WTC11 (cell line): ENCODE results near the gene SLC27A4. TPM values are rescaled to one million over a fixed set of nuclear protein-coding genes. Genes with fewer than 3 reads are reported as not detected.

Source experiments
- ATAC-seq: fragments of 200-7000 bp; cut with Tn5 transposase; 2 replicates; pipeline ENCODE4 v1.10.0; 2021; ENCODE audit warnings: mild to moderate bottlenecking, moderate library complexity
- CTCF ChIA-PET: fragments of 300-600 bp; sonication (Branson Sonifier 250); formaldehyde crosslinking; loops from one replicate; lab custom pipeline; 2021; ENCODE audit warnings: antibody characterized with exemption; lab: Charles Lee
- POLR2A ChIA-PET: fragments of 350-600 bp; sonication (Branson Sonifier 250); formaldehyde crosslinking; loops from one replicate; lab custom pipeline; 2021; ENCODE audit warnings: antibody characterized with exemption; lab: Charles Lee
- DNase-seq: peaks from one replicate; pipeline ENCODE4 v3.0.0; 2021; ENCODE audit warnings: low spot score
- H3K27ac Mint-ChIP-seq: 2 replicates; pipeline ENCODE4 v1.8.0; 2021; ENCODE audit warnings: mixed read lengths
- H3K27me3 Mint-ChIP-seq: 2 replicates; pipeline ENCODE4 v1.8.0; 2021; ENCODE audit warnings: low read depth, mild to moderate bottlenecking, moderate library complexity, mixed read lengths
- H3K36me3 Mint-ChIP-seq: 2 replicates; pipeline ENCODE4 v1.8.0; 2021; ENCODE audit warnings: mixed read lengths
- H3K4me1 Mint-ChIP-seq: 2 replicates; pipeline ENCODE4 v1.8.0; 2022; ENCODE audit warnings: mixed read lengths
- H3K4me3 Mint-ChIP-seq: 2 replicates; pipeline ENCODE4 v1.8.0; 2021; ENCODE audit warnings: mild to moderate bottlenecking, moderate library complexity, mixed read lengths
- H3K9me3 Mint-ChIP-seq: 2 replicates; pipeline ENCODE4 v1.8.0; 2021; ENCODE audit warnings: mixed read lengths
- EMX1 ChIP-seq: fragments of 250-450 bp; sonication (Bioruptor Pico); IDR thresholded peaks from 2 replicates; pipeline ENCODE4 v1.8.0; 2021; ENCODE audit warnings: mild to moderate bottlenecking
- ESRRA ChIP-seq: sonication (generic); formaldehyde crosslinking; IDR thresholded peaks from 2 replicates; pipeline ENCODE4 v1.8.1; 2022; ENCODE audit warnings: mild to moderate bottlenecking, missing genetic modification reagents, borderline replicate concordance
- GRHL2 ChIP-seq: fragments of 250-450 bp; sonication (Bioruptor Pico); IDR thresholded peaks from 2 replicates; pipeline ENCODE4 v1.8.0; 2022; ENCODE audit warnings: mild to moderate bottlenecking, moderate library complexity; ENCODE audit not compliant: insufficient replicate concordance, severe bottlenecking
- GTF2I ChIP-seq: fragments of 250-450 bp; sonication (Bioruptor Pico); conservative IDR thresholded peaks from 2 replicates; pipeline ENCODE4 v1.4.0; 2021; ENCODE audit warnings: mild to moderate bottlenecking
- NR2C2 ChIP-seq: sonication (generic); formaldehyde crosslinking; IDR thresholded peaks from 2 replicates; pipeline ENCODE4 v1.8.0; 2022; ENCODE audit warnings: mild to moderate bottlenecking, missing genetic modification reagents
- ZBTB21 ChIP-seq: sonication (generic); formaldehyde crosslinking; IDR thresholded peaks from 2 replicates; pipeline ENCODE4 v1.8.1; 2023; ENCODE audit warnings: mild to moderate bottlenecking, missing genetic modification reagents, borderline replicate concordance
- ZNF121 ChIP-seq: sonication (generic); formaldehyde crosslinking; IDR thresholded peaks from 2 replicates; pipeline ENCODE4 v1.8.0; 2023; ENCODE audit warnings: missing genetic modification reagents
- ZNF396 ChIP-seq: fragments of 250-450 bp; sonication (Bioruptor Pico); IDR thresholded peaks from 2 replicates; pipeline ENCODE4 v1.8.0; 2021; ENCODE audit warnings: mild to moderate bottlenecking, moderate library complexity, borderline replicate concordance
- ZNF416 ChIP-seq: fragments of 250-450 bp; sonication (Bioruptor Pico); IDR thresholded peaks from 2 replicates; pipeline ENCODE4 v1.9.0; 2021; ENCODE audit warnings: mild to moderate bottlenecking, inconsistent platforms
- ZNF671 ChIP-seq: fragments of 250-450 bp; sonication (Bioruptor Pico); IDR thresholded peaks from 2 replicates; pipeline ENCODE4 v1.8.0; 2021; ENCODE audit warnings: mild to moderate bottlenecking
- total RNA-seq: library from RNA; stranded (reverse); gene quantifications from 3 replicates; pipeline ENCODE4 v1.2.3, GENCODE V29; 2021
- TF ChIP-seq, protein P1 (sequence below): fragments of 250-450 bp; sonication (Bioruptor Pico); IDR thresholded peaks from 2 replicates; pipeline ENCODE4 v1.9.0; 2021; ENCODE audit warnings: mild to moderate bottlenecking, borderline replicate concordance
- TF ChIP-seq, protein P2 (sequence below): sonication (generic); formaldehyde crosslinking; IDR thresholded peaks from 2 replicates; pipeline ENCODE4 v1.8.0; 2022; ENCODE audit warnings: mild to moderate bottlenecking, missing genetic modification reagents
- TF ChIP-seq, protein P3 (sequence below): sonication (generic); formaldehyde crosslinking; IDR thresholded peaks from 2 replicates; pipeline ENCODE4 v1.8.0; 2023; ENCODE audit warnings: missing genetic modification reagents
- TF ChIP-seq, protein P4 (sequence below): fragments of 250-450 bp; sonication (Bioruptor Pico); IDR thresholded peaks from 2 replicates; pipeline ENCODE4 v1.8.0; 2021; ENCODE audit warnings: mild to moderate bottlenecking
- TF ChIP-seq, protein P5 (sequence below): sonication (generic); formaldehyde crosslinking; IDR thresholded peaks from 2 replicates; pipeline ENCODE4 v1.8.0; 2023; ENCODE audit warnings: mild to moderate bottlenecking, missing genetic modification reagents
- TF ChIP-seq, protein P6 (sequence below): sonication (generic); formaldehyde crosslinking; conservative IDR thresholded peaks from 2 replicates; pipeline ENCODE4 v1.8.1; 2023; ENCODE audit warnings: mild to moderate bottlenecking, low read depth, missing genetic modification reagents, moderate library complexity
- TF ChIP-seq, protein P7 (sequence below): sonication (generic); formaldehyde crosslinking; IDR thresholded peaks from 2 replicates; pipeline ENCODE4 v1.8.1; 2022; ENCODE audit warnings: mild to moderate bottlenecking, moderate library complexity, missing genetic modification reagents

SLC27A4 gene
- total RNA-seq, 1 experiment from 2014 or later, result 23.8 TPM

DNA sequence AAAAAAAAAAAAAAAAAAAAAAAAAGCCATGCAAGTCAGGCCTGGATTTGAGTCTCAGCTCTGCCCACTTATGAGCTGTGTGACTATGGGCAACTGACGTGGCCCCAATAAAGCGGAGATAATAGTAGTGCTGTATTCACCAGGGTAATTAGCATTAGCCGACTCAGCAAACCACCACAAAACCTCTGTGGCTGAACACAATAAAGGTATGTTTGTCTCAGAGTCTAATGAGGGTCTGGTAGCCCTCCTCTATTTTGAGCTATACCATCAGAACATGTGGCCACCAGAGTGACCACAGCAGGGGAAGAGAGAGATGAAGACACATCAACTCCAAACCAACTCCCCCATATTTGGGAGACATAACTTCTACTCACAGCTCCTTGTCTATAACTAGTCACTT lies 48.3 kb upstream of the SLC27A4 start:
- Mint-ChIP-seq H3K27ac (no peak overlapping the region), H3K4me3 (no peak overlapping the region), H3K4me1 (no peaks in the 10 kb centered on the region), H3K36me3 (peaks cover 8% of the 10 kb centered on the region), H3K27me3 (no peaks in the 10 kb centered on the region), H3K9me3 (no peaks in the 10 kb centered on the region)
- ChIA-PET CTCF (interaction anchor here (0.6 to 2.2 kb wide), 6 partner anchors 8 to 260 kb away, joined by 3 to 7 read pairs (median 4); partner anchors contain the start of genes CERCAM and SPTAN1), POLR2A (interaction anchor here (0.6 kb wide), 1 partner anchor 11 kb away, joined by 3 read pairs; no protein-coding TSS in a partner anchor)
- no peak for DNase-seq
- TF ChIP-seq GRHL2 (CRISPR knock-in tag), result no peak
- TF ChIP-seq, protein P1, sequence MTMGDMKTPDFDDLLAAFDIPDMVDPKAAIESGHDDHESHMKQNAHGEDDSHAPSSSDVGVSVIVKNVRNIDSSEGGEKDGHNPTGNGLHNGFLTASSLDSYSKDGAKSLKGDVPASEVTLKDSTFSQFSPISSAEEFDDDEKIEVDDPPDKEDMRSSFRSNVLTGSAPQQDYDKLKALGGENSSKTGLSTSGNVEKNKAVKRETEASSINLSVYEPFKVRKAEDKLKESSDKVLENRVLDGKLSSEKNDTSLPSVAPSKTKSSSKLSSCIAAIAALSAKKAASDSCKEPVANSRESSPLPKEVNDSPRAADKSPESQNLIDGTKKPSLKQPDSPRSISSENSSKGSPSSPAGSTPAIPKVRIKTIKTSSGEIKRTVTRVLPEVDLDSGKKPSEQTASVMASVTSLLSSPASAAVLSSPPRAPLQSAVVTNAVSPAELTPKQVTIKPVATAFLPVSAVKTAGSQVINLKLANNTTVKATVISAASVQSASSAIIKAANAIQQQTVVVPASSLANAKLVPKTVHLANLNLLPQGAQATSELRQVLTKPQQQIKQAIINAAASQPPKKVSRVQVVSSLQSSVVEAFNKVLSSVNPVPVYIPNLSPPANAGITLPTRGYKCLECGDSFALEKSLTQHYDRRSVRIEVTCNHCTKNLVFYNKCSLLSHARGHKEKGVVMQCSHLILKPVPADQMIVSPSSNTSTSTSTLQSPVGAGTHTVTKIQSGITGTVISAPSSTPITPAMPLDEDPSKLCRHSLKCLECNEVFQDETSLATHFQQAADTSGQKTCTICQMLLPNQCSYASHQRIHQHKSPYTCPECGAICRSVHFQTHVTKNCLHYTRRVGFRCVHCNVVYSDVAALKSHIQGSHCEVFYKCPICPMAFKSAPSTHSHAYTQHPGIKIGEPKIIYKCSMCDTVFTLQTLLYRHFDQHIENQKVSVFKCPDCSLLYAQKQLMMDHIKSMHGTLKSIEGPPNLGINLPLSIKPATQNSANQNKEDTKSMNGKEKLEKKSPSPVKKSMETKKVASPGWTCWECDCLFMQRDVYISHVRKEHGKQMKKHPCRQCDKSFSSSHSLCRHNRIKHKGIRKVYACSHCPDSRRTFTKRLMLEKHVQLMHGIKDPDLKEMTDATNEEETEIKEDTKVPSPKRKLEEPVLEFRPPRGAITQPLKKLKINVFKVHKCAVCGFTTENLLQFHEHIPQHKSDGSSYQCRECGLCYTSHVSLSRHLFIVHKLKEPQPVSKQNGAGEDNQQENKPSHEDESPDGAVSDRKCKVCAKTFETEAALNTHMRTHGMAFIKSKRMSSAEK (CRISPR knock-in tag), result no peak
- TF ChIP-seq, protein P2, sequence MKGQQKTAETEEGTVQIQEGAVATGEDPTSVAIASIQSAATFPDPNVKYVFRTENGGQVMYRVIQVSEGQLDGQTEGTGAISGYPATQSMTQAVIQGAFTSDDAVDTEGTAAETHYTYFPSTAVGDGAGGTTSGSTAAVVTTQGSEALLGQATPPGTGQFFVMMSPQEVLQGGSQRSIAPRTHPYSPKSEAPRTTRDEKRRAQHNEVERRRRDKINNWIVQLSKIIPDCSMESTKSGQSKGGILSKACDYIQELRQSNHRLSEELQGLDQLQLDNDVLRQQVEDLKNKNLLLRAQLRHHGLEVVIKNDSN, result no peak
- TF ChIP-seq, protein P3, sequence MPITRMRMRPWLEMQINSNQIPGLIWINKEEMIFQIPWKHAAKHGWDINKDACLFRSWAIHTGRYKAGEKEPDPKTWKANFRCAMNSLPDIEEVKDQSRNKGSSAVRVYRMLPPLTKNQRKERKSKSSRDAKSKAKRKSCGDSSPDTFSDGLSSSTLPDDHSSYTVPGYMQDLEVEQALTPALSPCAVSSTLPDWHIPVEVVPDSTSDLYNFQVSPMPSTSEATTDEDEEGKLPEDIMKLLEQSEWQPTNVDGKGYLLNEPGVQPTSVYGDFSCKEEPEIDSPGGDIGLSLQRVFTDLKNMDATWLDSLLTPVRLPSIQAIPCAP (CRISPR knock-in tag), result no peak
- no peak for ATAC-seq

DNA sequence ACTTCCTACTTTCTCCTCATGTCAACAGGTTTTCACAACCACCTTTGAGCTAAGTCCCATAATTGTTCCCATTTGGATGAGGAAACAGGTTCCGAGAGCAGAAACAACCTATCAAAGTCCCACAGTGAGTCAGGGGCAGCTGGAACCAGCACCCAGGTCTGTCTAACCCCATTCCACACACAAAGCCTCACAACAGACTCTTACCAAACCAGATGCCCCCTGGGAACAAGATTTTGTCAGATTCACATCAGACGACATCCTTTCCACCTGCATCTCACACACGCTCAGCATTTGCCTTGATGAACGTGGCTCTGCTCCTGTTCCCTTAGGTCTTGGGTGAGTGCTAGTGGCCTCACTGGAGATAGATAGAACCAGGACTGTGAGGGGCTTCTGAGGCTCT lies 47.2 kb upstream of the SLC27A4 start:
- Mint-ChIP-seq H3K36me3 (peaks cover 8% of the 10 kb centered on the region), H3K27ac (no peak overlapping the region), H3K4me3 (no peak overlapping the region), H3K27me3 (no peaks in the 10 kb centered on the region), H3K9me3 (no peaks in the 10 kb centered on the region), H3K4me1 (no peaks in the 10 kb centered on the region)
- ChIA-PET POLR2A (no interaction called here), CTCF (interaction anchor here (1.0 to 2.2 kb wide), 4 partner anchors 38 to 127 kb away, joined by 4 to 7 read pairs (median 4); partner anchors contain the start of gene CERCAM)
- DNase-seq, result no peak
- ATAC-seq, result no peak
- TF ChIP-seq ZNF671 (no peak), EMX1 (CRISPR knock-in tag) (no peak), ZNF121 (CRISPR knock-in tag) (no peak), ZBTB21 (CRISPR knock-in tag) (no peak), ZNF396 (CRISPR knock-in tag) (no peak), NR2C2 (CRISPR knock-in tag) (no peak), GTF2I (no peak), ESRRA (no peak), ZNF416 (CRISPR knock-in tag) (no peak)
- TF ChIP-seq, protein P4, sequence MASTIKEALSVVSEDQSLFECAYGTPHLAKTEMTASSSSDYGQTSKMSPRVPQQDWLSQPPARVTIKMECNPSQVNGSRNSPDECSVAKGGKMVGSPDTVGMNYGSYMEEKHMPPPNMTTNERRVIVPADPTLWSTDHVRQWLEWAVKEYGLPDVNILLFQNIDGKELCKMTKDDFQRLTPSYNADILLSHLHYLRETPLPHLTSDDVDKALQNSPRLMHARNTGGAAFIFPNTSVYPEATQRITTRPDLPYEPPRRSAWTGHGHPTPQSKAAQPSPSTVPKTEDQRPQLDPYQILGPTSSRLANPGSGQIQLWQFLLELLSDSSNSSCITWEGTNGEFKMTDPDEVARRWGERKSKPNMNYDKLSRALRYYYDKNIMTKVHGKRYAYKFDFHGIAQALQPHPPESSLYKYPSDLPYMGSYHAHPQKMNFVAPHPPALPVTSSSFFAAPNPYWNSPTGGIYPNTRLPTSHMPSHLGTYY (CRISPR knock-in tag), result no peak
- TF ChIP-seq, protein P5, sequence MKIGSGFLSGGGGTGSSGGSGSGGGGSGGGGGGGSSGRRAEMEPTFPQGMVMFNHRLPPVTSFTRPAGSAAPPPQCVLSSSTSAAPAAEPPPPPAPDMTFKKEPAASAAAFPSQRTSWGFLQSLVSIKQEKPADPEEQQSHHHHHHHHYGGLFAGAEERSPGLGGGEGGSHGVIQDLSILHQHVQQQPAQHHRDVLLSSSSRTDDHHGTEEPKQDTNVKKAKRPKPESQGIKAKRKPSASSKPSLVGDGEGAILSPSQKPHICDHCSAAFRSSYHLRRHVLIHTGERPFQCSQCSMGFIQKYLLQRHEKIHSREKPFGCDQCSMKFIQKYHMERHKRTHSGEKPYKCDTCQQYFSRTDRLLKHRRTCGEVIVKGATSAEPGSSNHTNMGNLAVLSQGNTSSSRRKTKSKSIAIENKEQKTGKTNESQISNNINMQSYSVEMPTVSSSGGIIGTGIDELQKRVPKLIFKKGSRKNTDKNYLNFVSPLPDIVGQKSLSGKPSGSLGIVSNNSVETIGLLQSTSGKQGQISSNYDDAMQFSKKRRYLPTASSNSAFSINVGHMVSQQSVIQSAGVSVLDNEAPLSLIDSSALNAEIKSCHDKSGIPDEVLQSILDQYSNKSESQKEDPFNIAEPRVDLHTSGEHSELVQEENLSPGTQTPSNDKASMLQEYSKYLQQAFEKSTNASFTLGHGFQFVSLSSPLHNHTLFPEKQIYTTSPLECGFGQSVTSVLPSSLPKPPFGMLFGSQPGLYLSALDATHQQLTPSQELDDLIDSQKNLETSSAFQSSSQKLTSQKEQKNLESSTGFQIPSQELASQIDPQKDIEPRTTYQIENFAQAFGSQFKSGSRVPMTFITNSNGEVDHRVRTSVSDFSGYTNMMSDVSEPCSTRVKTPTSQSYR (CRISPR knock-in tag), result no peak
- TF ChIP-seq, protein P6, sequence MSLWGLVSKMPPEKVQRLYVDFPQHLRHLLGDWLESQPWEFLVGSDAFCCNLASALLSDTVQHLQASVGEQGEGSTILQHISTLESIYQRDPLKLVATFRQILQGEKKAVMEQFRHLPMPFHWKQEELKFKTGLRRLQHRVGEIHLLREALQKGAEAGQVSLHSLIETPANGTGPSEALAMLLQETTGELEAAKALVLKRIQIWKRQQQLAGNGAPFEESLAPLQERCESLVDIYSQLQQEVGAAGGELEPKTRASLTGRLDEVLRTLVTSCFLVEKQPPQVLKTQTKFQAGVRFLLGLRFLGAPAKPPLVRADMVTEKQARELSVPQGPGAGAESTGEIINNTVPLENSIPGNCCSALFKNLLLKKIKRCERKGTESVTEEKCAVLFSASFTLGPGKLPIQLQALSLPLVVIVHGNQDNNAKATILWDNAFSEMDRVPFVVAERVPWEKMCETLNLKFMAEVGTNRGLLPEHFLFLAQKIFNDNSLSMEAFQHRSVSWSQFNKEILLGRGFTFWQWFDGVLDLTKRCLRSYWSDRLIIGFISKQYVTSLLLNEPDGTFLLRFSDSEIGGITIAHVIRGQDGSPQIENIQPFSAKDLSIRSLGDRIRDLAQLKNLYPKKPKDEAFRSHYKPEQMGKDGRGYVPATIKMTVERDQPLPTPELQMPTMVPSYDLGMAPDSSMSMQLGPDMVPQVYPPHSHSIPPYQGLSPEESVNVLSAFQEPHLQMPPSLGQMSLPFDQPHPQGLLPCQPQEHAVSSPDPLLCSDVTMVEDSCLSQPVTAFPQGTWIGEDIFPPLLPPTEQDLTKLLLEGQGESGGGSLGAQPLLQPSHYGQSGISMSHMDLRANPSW (CRISPR knock-in tag), result no peak
- TF ChIP-seq, protein P2, result no peak
- TF ChIP-seq, protein P7, sequence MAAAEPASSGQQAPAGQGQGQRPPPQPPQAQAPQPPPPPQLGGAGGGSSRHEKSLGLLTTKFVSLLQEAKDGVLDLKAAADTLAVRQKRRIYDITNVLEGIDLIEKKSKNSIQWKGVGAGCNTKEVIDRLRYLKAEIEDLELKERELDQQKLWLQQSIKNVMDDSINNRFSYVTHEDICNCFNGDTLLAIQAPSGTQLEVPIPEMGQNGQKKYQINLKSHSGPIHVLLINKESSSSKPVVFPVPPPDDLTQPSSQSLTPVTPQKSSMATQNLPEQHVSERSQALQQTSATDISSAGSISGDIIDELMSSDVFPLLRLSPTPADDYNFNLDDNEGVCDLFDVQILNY (CRISPR knock-in tag), result no peak
